Mesenchymal stem cell (in vitro differentiated cells and primary cell): ENCODE measurements around the gene ABCB1.

Source experiments
- DNase-seq: peaks from one replicate; pipeline ENCODE4 v3.0.0-alpha.2; 2013
- H2AFZ ChIP-seq: one replicate; pipeline ENCODE4 v1.6.1; 2013; ENCODE audit warnings: low read depth, mild to moderate bottlenecking, control low read depth, inconsistent platforms, low read length, moderate library complexity
- H2AK5ac ChIP-seq: 2 replicates; pipeline ENCODE4 v1.6.1; 2013; ENCODE audit warnings: low read length, moderate library complexity, mild to moderate bottlenecking, inconsistent platforms; ENCODE audit not compliant: severe bottlenecking
- H2BK120ac ChIP-seq: one replicate; pipeline ENCODE4 v1.6.1; 2013; ENCODE audit warnings: low read depth, mild to moderate bottlenecking, inconsistent platforms, low read length, moderate library complexity
- H2BK12ac ChIP-seq, 2 experiments: one replicate each; pipeline ENCODE4 v1.6.1; 2013; ENCODE audit warnings: inconsistent platforms in 2 of 2, low read length in 2 of 2, mild to moderate bottlenecking in 2 of 2, moderate library complexity in 2 of 2, control low read depth in 1 of 2
- H2BK15ac ChIP-seq: one replicate; pipeline ENCODE4 v1.6.1; 2013; ENCODE audit warnings: mild to moderate bottlenecking, low read depth, inconsistent platforms; ENCODE audit not compliant: poor library complexity, severe bottlenecking
- H2BK5ac ChIP-seq: 2 replicates; pipeline ENCODE4 v1.6.1; 2013; ENCODE audit warnings: low read depth, mild to moderate bottlenecking, low read length, control low read depth, inconsistent platforms; ENCODE audit not compliant: poor library complexity, severe bottlenecking
- H3K14ac ChIP-seq, 2 experiments: one replicate each; pipeline ENCODE4 v1.6.1; 2013; ENCODE audit warnings: inconsistent platforms in 2 of 2, low read length in 2 of 2, control low read depth in 1 of 2, mild to moderate bottlenecking in 1 of 2, moderate library complexity in 1 of 2
- H3K18ac ChIP-seq, 2 experiments: one replicate each; pipeline ENCODE4 v1.6.1; 2013; ENCODE audit warnings: inconsistent platforms in 2 of 2, low read length in 2 of 2, control low read depth in 1 of 2, low read depth in 1 of 2, mild to moderate bottlenecking in 1 of 2
- H3K23ac ChIP-seq, 2 experiments: one replicate each; pipeline ENCODE4 v1.6.1; 2013; ENCODE audit warnings: inconsistent platforms in 2 of 2, low read length in 2 of 2, mild to moderate bottlenecking in 2 of 2, moderate library complexity in 2 of 2, control low read depth in 1 of 2
- H3K27ac ChIP-seq: 2 replicates; pipeline ENCODE4 v1.5.1; 2013; ENCODE audit warnings: mild to moderate bottlenecking, moderate library complexity, low read length, control low read depth, inconsistent platforms; ENCODE audit not compliant: poor library complexity, severe bottlenecking
- H3K27me3 ChIP-seq, 2 experiments: 2 replicates each; pipeline versions ENCODE4 v1.6.1 to v1.7.0; 2013; ENCODE audit warnings: low read length in 2 of 2, mild to moderate bottlenecking in 2 of 2, moderate library complexity in 2 of 2, control low read depth in 1 of 2, inconsistent platforms in 1 of 2; ENCODE audit not compliant: control insufficient read depth in 1 of 2, insufficient read depth in 1 of 2
- H3K36me3 ChIP-seq, 2 experiments: 2 replicates each; pipeline versions ENCODE4 v1.6.1 to v1.7.0; 2013; ENCODE audit warnings: low read length in 2 of 2, control low read depth in 1 of 2, inconsistent platforms in 1 of 2, low read depth in 1 of 2, mild to moderate bottlenecking in 1 of 2; ENCODE audit not compliant: insufficient read depth in 2 of 2, control insufficient read depth in 1 of 2
- H3K4ac ChIP-seq, 2 experiments: one replicate each; pipeline ENCODE4 v1.6.1; 2013; ENCODE audit warnings: inconsistent platforms in 2 of 2, low read length in 2 of 2, mild to moderate bottlenecking in 2 of 2, moderate library complexity in 2 of 2, control low read depth in 1 of 2, low read depth in 1 of 2
- H3K4me1 ChIP-seq: 2 replicates; pipeline ENCODE4 v1.6.1; 2013; ENCODE audit warnings: low read depth, low read length, control low read depth; ENCODE audit not compliant: control insufficient read depth, insufficient read depth
- H3K4me2 ChIP-seq: 2 replicates; pipeline ENCODE4 v1.6.1; 2013; ENCODE audit warnings: low read length, mild to moderate bottlenecking, inconsistent platforms; ENCODE audit not compliant: poor library complexity, severe bottlenecking
- H3K4me3 ChIP-seq, 2 experiments: 2 replicates each; pipeline versions ENCODE4 v1.5.1 to v1.7.0; 2013; ENCODE audit warnings: low read length in 2 of 2, mild to moderate bottlenecking in 2 of 2, control low read depth in 1 of 2, low read depth in 1 of 2; ENCODE audit not compliant: insufficient read depth in 1 of 2
- H3K79me1 ChIP-seq: replicated peaks from 2 replicates; pipeline ENCODE4 v1.6.1; 2013; ENCODE audit warnings: mild to moderate bottlenecking, control low read depth, low read length, inconsistent platforms; ENCODE audit not compliant: poor library complexity, severe bottlenecking
- H3K9ac ChIP-seq: 2 replicates; pipeline ENCODE4 v1.7.0; 2013; ENCODE audit warnings: mild to moderate bottlenecking, low read length, moderate library complexity
- H3K9me3 ChIP-seq: 2 replicates; pipeline ENCODE4 v1.7.0; 2013; ENCODE audit warnings: mild to moderate bottlenecking, low read length; ENCODE audit not compliant: control insufficient read depth
- H4K8ac ChIP-seq: one replicate; pipeline ENCODE4 v1.6.1; 2013; ENCODE audit warnings: inconsistent platforms, mild to moderate bottlenecking, low read length, moderate library complexity
- H4K91ac ChIP-seq: one replicate; pipeline ENCODE4 v1.6.1; 2013; ENCODE audit warnings: mild to moderate bottlenecking, low read length, inconsistent platforms
- WGBS: methylation state at CpG from one replicate; pipeline ENCODE4 v1.1.7; 2013; ENCODE audit warnings: mixed read lengths; 5-methylcytosine and 5-hydroxymethylcytosine counted together

The ABCB1 gene

DNA sequence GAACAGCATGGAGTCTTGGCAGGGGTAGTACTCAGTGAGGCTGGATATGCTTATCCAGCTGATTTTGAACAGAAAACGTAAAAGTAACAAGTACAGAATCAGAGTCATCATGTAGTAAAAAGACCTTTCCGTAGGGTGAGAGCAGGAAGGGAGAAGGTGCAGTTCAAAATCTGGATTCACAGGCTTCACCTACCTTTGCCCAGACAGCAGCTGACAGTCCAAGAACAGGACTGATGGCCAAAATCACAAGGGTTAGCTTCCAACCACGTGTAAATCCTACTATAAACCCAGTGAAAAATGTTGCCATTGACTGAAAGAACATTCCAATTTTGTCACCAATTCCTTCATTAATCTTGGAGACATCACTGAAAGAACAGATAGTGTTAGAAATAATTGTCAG lies 34.8 kb downstream of the ABCB1 start:
- no peak overlapping the region for H2BK120ac ChIP-seq
- no peak overlapping the region for H4K91ac ChIP-seq
- H2BK5ac ChIP-seq: no peak overlapping the region
- no peak overlapping the region for H2AFZ ChIP-seq
- H3K23ac ChIP-seq: no peak overlapping the region
- no peak overlapping the region for H3K4ac ChIP-seq
- H3K18ac ChIP-seq: no peak overlapping the region
- no peak overlapping the region for H2BK15ac ChIP-seq
- no peaks in the 10 kb centered on the region for H3K79me1 ChIP-seq
- no peaks in the 10 kb centered on the region for H3K36me3 ChIP-seq
- H3K27me3 ChIP-seq: no peaks in the 10 kb centered on the region
- H3K9ac ChIP-seq: no peak overlapping the region
- no peak overlapping the region for H3K27ac ChIP-seq
- DNase-seq: no peak
- peaks cover 4% of the 10 kb centered on the region for H3K4me1 ChIP-seq
- no peak overlapping the region for H4K8ac ChIP-seq
- no peaks in the 10 kb centered on the region for H3K9me3 ChIP-seq
- H3K14ac ChIP-seq: no peak overlapping the region
- H3K4me2 ChIP-seq: no peak overlapping the region
- WGBS: 67% methylated on average over 3 of the region's 3 CpGs
- H3K4me3 ChIP-seq: no peak overlapping the region
- H2BK12ac ChIP-seq: no peak overlapping the region
- H2AK5ac ChIP-seq: peak overlapping the region; percentile 65

DNA sequence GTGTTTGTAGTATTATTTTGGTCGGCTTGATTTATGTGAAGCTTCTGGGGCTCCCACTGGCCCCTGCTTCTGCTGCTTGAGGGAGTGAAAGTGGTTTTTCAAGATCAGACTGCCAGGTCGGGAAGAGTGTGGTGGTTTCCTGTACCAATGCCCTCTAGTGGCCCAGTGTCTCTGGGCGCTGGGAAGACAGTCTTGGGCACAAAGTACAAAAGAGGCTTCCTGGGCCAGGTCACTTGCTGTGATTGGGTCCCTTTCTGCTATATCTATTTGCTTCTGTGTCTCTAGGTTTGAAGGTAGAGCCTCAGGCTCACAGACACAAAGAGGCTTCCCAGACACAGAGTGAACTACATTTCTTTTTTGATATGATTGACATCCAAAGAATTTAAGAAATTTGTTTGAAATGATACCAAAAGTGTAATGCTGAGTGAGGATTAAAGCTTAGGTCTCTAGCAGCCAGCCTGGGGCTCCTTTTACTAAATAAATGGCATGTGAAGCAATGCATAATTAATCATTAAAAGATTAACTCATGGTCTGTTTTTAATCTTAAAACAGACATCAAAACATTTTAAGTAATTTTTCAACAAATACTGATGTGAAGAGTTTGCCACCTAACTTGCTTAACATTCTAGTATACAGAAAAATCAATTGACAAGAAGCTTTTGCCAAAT lies 36.3 kb downstream of the ABCB1 start:
- DNase-seq: peak; percentile 5
- no peak overlapping the region for H3K18ac ChIP-seq
- no peak overlapping the region for H2BK12ac ChIP-seq
- no peak overlapping the region for H3K4me2 ChIP-seq
- H3K4ac ChIP-seq: no peak overlapping the region
- peak overlapping the region; percentile 65 for H3K27ac ChIP-seq
- no peak overlapping the region for H3K14ac ChIP-seq
- H2AFZ ChIP-seq: no peak overlapping the region
- WGBS: 41% methylated on average over 3 of the region's 3 CpGs
- H4K91ac ChIP-seq: no peak overlapping the region
- H4K8ac ChIP-seq: no peak overlapping the region
- no peaks in the 10 kb centered on the region for H3K36me3 ChIP-seq
- no peak overlapping the region for H2BK15ac ChIP-seq
- H3K23ac ChIP-seq: no peak overlapping the region
- H3K4me3 ChIP-seq: no peak overlapping the region
- H2BK5ac ChIP-seq: no peak overlapping the region
- H2BK120ac ChIP-seq: no peak overlapping the region
- no peak overlapping the region for H3K9ac ChIP-seq
- no peaks in the 10 kb centered on the region for H3K27me3 ChIP-seq
- H3K79me1 ChIP-seq: no peaks in the 10 kb centered on the region
- no peak overlapping the region for H2AK5ac ChIP-seq
- peaks cover 4% of the 10 kb centered on the region for H3K4me1 ChIP-seq
- H3K9me3 ChIP-seq: no peaks in the 10 kb centered on the region

DNA sequence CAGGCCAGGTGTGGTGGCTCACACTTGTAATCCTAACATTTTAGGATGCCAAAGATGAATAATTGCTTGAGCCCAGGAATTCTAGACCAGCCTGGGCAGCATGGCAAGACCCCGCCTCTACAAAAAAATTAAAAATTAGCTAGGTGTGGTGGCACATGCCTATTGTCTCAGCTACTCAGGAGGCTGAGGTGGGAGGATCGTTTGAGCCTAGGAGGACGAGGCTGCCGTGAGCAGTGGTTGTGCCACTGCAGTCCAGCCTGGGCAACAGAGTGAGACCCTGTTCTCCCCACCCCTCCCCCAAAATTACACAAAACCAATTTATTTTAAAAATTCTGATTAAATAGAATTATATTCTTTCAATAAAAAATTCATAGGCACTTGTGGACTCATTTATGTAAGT lies 39.0 kb downstream of the ABCB1 start:
- Histone ChIP-seq H2BK120ac (no peak overlapping the region), H3K18ac (no peak overlapping the region), H2BK12ac (no peak overlapping the region), H2AFZ (no peak overlapping the region), H2BK15ac (no peak overlapping the region), H2BK5ac (no peak overlapping the region), H3K14ac (no peak overlapping the region), H3K9me3 (no peaks in the 10 kb centered on the region), H3K4me3 (no peak overlapping the region), H4K91ac (no peak overlapping the region), H3K9ac (no peak overlapping the region), H3K4me2 (no peak overlapping the region), H2AK5ac (no peak overlapping the region), H4K8ac (no peak overlapping the region), H3K23ac (no peak overlapping the region), H3K79me1 (no peaks in the 10 kb centered on the region), H3K27me3 (no peaks in the 10 kb centered on the region), H3K36me3 (no peaks in the 10 kb centered on the region), H3K4me1 (peaks cover 4% of the 10 kb centered on the region), H3K27ac (no peak overlapping the region), H3K4ac (no peak overlapping the region)
- 100% methylated on average over 1 of the region's 4 CpGs for WGBS
- DNase-seq: no peak

DNA sequence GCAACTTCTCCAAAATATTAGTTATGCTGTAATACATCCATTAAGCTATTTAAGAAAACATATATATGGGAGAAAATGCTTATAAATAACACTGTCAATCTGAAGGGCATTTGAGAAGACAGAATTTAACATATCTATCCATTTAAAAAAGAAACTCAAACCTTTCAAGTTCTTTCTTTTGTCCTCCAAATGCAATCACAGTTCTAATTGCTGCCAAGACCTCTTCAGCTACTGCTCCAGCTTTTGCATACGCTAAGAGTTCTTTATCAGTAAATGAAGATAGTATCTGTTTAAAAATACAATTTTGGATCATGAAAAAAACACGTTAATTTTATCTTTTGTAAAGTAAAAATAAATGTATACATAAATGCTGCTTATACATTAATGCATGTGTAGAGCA lies 39.6 kb downstream of the ABCB1 start:
- Histone ChIP-seq H2BK12ac (no peak overlapping the region), H3K79me1 (no peaks in the 10 kb centered on the region), H2BK120ac (no peak overlapping the region), H4K91ac (no peak overlapping the region), H3K4me2 (no peak overlapping the region), H3K14ac (no peak overlapping the region), H2AK5ac (no peak overlapping the region), H2AFZ (no peak overlapping the region), H3K27ac (no peak overlapping the region), H3K23ac (no peak overlapping the region), H3K4ac (no peak overlapping the region), H3K9me3 (no peaks in the 10 kb centered on the region), H2BK15ac (no peak overlapping the region), H3K27me3 (no peaks in the 10 kb centered on the region), H3K18ac (no peak overlapping the region), H3K4me1 (peaks cover 4% of the 10 kb centered on the region), H3K4me3 (no peak overlapping the region), H3K36me3 (no peaks in the 10 kb centered on the region), H4K8ac (no peak overlapping the region), H2BK5ac (no peak overlapping the region), H3K9ac (no peak overlapping the region)
- no peak for DNase-seq
- no CpG with 5 or more reads among the region's 2 CpGs for WGBS
